NT2/D1 (cell line): Measurements from ENCODE around the gene RSL1D1.
A peak's percentile ranks its signal among the peaks of the same experiment; 100 is the strongest.

ENCODE experiments used
- DNase-seq: peaks from one replicate; pipeline ENCODE4 v3.0.0-alpha.2; 2011; ENCODE audit warnings: low read depth, low spot score
- H3K27me3 ChIP-seq: 2 replicates; pipeline ENCODE4 v1.6.0; 2011; ENCODE audit warnings: mild to moderate bottlenecking; ENCODE audit not compliant: insufficient read length, insufficient read depth
- H3K36me3 ChIP-seq: 2 replicates; pipeline ENCODE4 v1.6.1; 2011; ENCODE audit warnings: mild to moderate bottlenecking, low read length, mixed read lengths; ENCODE audit not compliant: insufficient read depth, insufficient read length
- H3K4me1 ChIP-seq: 2 replicates; pipeline ENCODE4 v1.5.1; 2011; ENCODE audit not compliant: insufficient read depth, insufficient read length
- H3K4me3 ChIP-seq: 2 replicates; pipeline ENCODE4 v1.5.1; 2011; ENCODE audit warnings: low read depth; ENCODE audit not compliant: insufficient read length
- H3K9ac ChIP-seq: 2 replicates; pipeline ENCODE4 v1.6.0; 2011; ENCODE audit warnings: low read depth; ENCODE audit not compliant: insufficient read length
- H3K9me3 ChIP-seq: 2 replicates; pipeline ENCODE4 v1.5.1; 2011; ENCODE audit warnings: mild to moderate bottlenecking, low read length; ENCODE audit not compliant: insufficient read depth
- SUZ12 ChIP-seq: IDR thresholded peaks from 2 replicates; pipeline ENCODE4 v1.6.1; 2011; ENCODE audit not compliant: insufficient read length, insufficient read depth; ENCODE audit errors: extremely low read depth
- YY1 ChIP-seq: IDR thresholded peaks from 2 replicates; pipeline ENCODE4 v1.6.1; 2011; ENCODE audit not compliant: insufficient read length, insufficient read depth
- ZNF274 ChIP-seq: IDR thresholded peaks from 2 replicates; pipeline ENCODE4 v1.6.1; 2011; ENCODE audit warnings: mild to moderate bottlenecking, low read depth, low read length

The RSL1D1 gene

DNA sequence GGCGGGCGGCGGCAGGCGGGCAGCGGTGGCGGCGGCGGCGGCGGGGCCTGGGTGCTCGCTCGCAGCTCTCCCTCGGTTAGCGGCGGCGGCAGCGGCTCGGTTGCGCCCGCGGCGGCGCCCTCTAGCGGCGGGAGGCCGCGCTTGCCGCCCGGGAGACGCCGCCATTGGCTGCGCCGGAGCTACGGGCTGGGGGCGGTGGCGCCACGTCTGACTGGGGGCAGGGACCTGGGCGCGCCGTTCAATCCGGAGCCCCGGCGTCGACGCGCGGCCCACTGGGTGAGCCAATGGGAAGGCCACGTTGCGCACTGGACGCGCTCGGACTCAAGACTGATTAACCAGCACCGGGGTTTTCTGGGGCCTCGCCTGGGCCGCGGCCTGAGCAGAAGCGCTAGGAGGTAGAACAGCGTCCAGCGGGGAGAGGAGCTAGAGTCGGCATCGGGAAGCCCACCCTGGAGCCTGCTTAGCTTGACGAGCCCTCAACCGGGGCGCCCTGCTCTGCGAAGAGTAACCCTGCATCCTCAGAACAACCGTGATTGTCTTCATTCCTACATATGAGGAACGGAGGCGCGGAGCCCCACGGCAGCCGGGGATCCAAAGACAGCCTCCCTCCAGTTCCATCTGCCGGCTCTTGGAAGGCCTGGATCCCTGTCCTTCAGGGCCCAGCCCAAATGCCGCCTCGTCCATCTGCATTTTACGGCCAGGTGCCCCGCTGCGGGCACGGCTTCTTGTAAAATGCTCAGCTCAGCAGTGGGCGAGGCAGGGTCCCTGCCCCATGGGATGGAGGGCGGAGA is 54.0 kb downstream of the RSL1D1 start, which contains the start of gene ZC3H7A:
Gene ZC3H7A (minus strand): TSS at position 93 of the 791 bp plus-strand sequence. CDS start 14,904 bp downstream, outside the sequence.
- H3K4me1 ChIP-seq: no peaks in the 10 kb centered on the region

DNA sequence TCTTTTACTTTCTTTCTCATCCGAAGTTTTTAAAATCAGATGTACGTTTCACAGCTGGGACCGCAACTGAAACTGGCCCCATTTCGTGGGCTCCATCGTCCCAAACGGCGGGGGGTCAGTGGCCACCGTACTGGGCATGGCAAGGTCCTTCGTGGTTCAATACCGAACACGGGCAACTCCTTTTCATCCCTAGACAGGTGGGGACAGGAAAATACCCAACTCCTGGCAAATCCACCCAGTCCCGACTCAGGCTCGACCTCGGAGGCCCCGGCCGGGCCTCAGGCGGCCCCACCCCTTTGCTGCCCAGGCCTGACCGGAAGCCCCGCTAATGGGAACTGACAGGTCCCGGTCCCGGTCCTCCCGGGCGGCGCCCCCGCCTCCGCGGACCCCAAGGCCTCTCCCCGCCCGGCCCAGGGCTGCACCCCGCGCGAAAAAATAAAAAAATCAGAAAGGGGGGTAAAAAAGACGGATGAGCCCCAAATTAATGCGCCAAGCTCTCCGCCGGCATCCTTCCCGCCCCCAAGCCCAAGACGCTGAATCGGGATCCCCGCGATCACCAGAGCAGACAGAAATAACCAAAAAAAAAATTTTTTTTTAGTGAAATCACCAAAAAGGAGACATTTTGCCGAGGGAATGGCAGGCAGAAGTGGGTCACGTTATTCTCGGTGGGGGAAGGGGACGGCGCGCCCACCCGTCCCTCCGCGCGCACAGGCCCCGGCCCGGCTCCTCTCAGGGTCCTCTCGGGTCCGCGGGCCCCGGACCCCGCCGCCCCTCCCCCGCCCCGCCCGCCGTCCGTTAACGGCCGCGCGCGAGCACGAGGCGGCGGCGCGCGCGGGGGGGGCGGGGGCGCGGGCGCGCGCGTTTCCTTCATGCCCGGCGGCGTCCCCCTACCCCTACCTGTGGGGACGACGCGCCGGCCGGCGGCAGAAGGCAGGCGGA is 54.8 kb downstream of the RSL1D1 start:
- no peak for DNase-seq
- peak overlapping the region; percentile 90 for H3K9ac ChIP-seq
- H3K27me3 ChIP-seq: no peaks in the 10 kb centered on the region
- H3K36me3 ChIP-seq: peaks cover 33% of the 10 kb centered on the region
- H3K4me1 ChIP-seq: no peaks in the 10 kb centered on the region
- no peaks in the 10 kb centered on the region for H3K9me3 ChIP-seq
- no peak for TF ChIP-seq ZNF274
- TF ChIP-seq YY1: no peak
- no peak for TF ChIP-seq SUZ12
- peak overlapping the region; percentile 93 for H3K4me3 ChIP-seq

More for the DNA sequence above, 54.0 kb downstream of the RSL1D1 start, which contains the start of gene ZC3H7A:
- no peak for TF ChIP-seq YY1
- TF ChIP-seq ZNF274: no peak
- no peak for TF ChIP-seq SUZ12
- H3K9me3 ChIP-seq: no peaks in the 10 kb centered on the region
- peak within 1 kb of the TSS; percentile 98 for H3K9ac ChIP-seq
- H3K36me3 ChIP-seq: peaks cover 33% of the 10 kb centered on the region
- H3K4me3 ChIP-seq: peak within 1 kb of the TSS; percentile 93
- peak; percentile 98 for DNase-seq
- H3K27me3 ChIP-seq: no peaks in the 10 kb centered on the region

DNA sequence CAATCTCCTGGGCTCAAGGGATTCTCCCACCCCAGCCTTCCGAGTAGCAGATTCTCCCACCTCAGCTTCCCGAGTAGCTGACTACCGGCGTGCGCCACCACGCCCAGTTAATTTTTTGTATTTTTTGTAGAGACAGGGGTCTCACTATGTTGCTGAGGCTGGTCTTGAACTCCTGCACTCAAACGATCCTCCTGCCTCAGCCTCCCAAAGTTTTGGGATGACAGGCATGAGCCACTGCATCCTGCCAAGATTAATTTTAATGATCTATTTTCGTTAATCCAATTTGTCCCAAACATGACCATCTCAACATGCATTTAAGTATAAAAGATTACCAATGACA is 55.5 kb downstream of the RSL1D1 start:
- Histone ChIP-seq H3K27me3 (no peaks in the 10 kb centered on the region), H3K9ac (peak overlapping the region; percentile 90), H3K9me3 (no peaks in the 10 kb centered on the region), H3K4me3 (peak overlapping the region; percentile 93), H3K36me3 (peaks cover 33% of the 10 kb centered on the region), H3K4me1 (no peaks in the 10 kb centered on the region)
- TF ChIP-seq ZNF274 (no peak), SUZ12 (no peak), YY1 (no peak)
- DNase-seq: no peak

DNA sequence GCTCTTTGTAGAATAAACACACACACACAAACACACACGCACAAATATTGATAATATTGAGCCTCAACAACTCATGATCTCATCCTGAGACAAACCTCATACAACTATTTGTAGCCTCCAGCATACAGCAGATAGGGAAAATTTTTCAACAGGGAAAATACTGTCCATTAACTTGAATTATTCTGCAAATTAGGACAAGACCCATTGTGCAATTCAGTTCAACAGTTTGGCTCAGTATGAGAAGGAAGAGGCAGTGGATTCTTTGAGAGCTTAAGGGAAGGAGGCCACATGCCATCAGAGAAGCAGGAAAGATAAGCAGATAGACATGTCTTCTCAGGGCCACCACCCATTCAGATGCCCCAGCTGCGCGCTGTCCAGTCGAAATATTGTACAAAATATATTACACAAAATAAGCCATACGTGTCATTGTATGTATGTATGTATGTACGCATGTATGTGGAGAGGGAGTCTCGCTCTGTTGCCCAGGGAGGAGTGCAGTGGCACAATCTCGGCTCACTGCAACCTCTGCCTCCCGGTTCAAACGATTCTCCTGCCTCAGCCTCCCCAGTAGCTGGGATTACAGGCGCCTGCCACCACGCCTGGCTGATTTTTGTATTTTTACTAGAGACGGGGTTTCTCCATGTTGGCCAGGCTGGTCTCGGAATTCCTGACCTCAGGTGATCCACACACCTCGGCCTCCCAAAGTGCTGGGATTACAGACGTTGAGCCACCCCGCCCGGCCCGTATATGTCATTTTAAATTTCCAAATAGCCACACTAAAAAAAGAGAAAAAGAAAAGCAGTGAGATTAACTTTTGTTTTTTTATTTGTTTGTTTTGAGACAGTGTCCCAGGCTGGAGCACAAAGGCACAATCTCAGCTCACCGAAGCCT is 56.1 kb downstream of the RSL1D1 start:
- Histone ChIP-seq H3K4me1 (no peaks in the 10 kb centered on the region), H3K27me3 (no peaks in the 10 kb centered on the region), H3K36me3 (peaks cover 37% of the 10 kb centered on the region), H3K9ac (peak overlapping the region; percentile 90), H3K9me3 (no peaks in the 10 kb centered on the region), H3K4me3 (no peak overlapping the region)
- TF ChIP-seq YY1: no peak
- TF ChIP-seq SUZ12: no peak
- no peak for TF ChIP-seq ZNF274
- DNase-seq: no peak

DNA sequence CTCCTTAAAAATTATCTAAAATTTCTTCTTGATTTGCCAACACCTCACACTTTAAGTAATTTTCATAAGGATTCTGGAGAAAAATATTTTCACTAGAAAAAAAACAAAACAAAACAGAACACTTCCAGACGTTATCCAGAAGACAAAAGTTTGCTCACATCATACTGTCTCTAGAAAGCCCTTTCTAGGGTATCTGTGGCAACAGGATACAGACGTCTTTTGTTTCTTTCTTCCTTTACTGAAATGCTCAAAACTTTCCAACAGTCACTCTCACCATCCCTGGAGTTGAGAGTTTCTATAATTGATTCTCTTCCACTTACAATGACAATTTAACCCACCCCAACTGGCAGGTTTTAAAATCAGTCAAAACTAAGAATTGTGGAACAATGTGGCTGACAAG is 56.9 kb downstream of the RSL1D1 start:
- Histone ChIP-seq H3K4me3 (no peak overlapping the region), H3K4me1 (no peaks in the 10 kb centered on the region), H3K9me3 (no peaks in the 10 kb centered on the region), H3K36me3 (peaks cover 45% of the 10 kb centered on the region), H3K9ac (no peak overlapping the region), H3K27me3 (no peaks in the 10 kb centered on the region)
- TF ChIP-seq ZNF274 (no peak), YY1 (no peak), SUZ12 (no peak)
- DNase-seq: no peak

DNA sequence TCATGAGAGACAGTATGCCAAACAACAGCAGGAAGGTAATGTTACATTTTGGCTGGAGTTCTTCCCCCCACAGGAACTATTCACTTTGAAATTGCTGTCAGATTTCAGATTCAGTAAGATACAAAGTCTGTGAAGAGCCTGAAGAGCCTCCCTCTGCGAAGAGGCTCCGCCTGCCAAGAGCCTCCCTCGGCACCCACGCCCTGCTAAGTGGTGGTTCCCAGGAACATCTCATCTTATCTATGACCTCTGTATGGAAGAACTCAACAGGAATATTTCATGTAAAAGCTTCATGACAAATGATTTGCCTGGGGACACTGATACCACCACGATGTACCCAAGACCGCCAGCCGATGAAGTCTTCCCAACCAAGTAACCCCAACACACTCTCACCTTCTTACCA is 57.5 kb downstream of the RSL1D1 start:
- peaks cover 1% of the 10 kb centered on the region for H3K4me1 ChIP-seq
- no peaks in the 10 kb centered on the region for H3K27me3 ChIP-seq
- H3K36me3 ChIP-seq: peaks cover 47% of the 10 kb centered on the region
- DNase-seq: no peak
- no peak overlapping the region for H3K9ac ChIP-seq
- no peaks in the 10 kb centered on the region for H3K9me3 ChIP-seq
- no peak overlapping the region for H3K4me3 ChIP-seq
- TF ChIP-seq YY1: no peak
- no peak for TF ChIP-seq SUZ12
- TF ChIP-seq ZNF274: no peak
